ENCODE data around the gene LRP1. TPM values are rescaled to one million over a fixed set of nuclear protein-coding genes. Genes with fewer than 3 reads are reported as not detected.

LRP1 gene
- total and polyA plus RNA-seq, 2 of the 13 experiments (the other 11 are each of a cell fraction or from before 2014, with no cell fraction given), result 14.7 to 30.8 TPM

GRCh38 chr12:57101892-57102695 is 26.2 kb upstream of the LRP1 start (continued):
- TF ChIP-seq, protein P1, sequence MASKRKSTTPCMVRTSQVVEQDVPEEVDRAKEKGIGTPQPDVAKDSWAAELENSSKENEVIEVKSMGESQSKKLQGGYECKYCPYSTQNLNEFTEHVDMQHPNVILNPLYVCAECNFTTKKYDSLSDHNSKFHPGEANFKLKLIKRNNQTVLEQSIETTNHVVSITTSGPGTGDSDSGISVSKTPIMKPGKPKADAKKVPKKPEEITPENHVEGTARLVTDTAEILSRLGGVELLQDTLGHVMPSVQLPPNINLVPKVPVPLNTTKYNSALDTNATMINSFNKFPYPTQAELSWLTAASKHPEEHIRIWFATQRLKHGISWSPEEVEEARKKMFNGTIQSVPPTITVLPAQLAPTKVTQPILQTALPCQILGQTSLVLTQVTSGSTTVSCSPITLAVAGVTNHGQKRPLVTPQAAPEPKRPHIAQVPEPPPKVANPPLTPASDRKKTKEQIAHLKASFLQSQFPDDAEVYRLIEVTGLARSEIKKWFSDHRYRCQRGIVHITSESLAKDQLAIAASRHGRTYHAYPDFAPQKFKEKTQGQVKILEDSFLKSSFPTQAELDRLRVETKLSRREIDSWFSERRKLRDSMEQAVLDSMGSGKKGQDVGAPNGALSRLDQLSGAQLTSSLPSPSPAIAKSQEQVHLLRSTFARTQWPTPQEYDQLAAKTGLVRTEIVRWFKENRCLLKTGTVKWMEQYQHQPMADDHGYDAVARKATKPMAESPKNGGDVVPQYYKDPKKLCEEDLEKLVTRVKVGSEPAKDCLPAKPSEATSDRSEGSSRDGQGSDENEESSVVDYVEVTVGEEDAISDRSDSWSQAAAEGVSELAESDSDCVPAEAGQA (IDR thresholded peaks at IDR 0.05; ENCODE audit: low read depth), result peak; percentile 30; the same call in 1 of the 2 replicates
- TF ChIP-seq, protein P1 (CRISPR knock-in tag; IDR thresholded peaks at IDR 0.05; ENCODE audit: borderline replicate concordance), result no peak
- TF ChIP-seq CENPBD1 (CRISPR knock-in tag; IDR thresholded peaks at IDR 0.05; ENCODE audit: borderline replicate concordance, low read depth) (no peak), IKZF4 (CRISPR knock-in tag; IDR thresholded peaks at IDR 0.05; ENCODE audit: borderline replicate concordance, low read depth, not compliant biosample characterization) (no peak), TCF7L2 (IDR thresholded peaks at IDR 0.05; ENCODE audit: low read depth, low read length) (no peak), NR3C1 (CRISPR knock-in tag; IDR thresholded peaks at IDR 0.05) (no peak), ZNF431 (CRISPR knock-in tag; IDR thresholded peaks at IDR 0.05; ENCODE audit: borderline replicate concordance, low read depth) (peak; percentile 48), ZNF569 (CRISPR knock-in tag; IDR thresholded peaks at IDR 0.05; ENCODE audit: borderline replicate concordance) (peak; percentile 55; the same call in 1 of the 2 replicates), USF2 (IDR thresholded peaks at IDR 0.05; ENCODE audit: low read depth, low read length) (no peak), USF2 (CRISPR knock-in tag; IDR thresholded peaks at IDR 0.05; ENCODE audit: borderline replicate concordance) (peak; percentile 50; the same call in 1 of the 2 replicates), PLRG1 (conservative IDR thresholded peaks at IDR 0.05) (no peak), MED8 (CRISPR knock-in tag; IDR thresholded peaks at IDR 0.05; ENCODE audit: insufficient replicate concordance) (no peak)
- TF ChIP-seq, protein P2, sequence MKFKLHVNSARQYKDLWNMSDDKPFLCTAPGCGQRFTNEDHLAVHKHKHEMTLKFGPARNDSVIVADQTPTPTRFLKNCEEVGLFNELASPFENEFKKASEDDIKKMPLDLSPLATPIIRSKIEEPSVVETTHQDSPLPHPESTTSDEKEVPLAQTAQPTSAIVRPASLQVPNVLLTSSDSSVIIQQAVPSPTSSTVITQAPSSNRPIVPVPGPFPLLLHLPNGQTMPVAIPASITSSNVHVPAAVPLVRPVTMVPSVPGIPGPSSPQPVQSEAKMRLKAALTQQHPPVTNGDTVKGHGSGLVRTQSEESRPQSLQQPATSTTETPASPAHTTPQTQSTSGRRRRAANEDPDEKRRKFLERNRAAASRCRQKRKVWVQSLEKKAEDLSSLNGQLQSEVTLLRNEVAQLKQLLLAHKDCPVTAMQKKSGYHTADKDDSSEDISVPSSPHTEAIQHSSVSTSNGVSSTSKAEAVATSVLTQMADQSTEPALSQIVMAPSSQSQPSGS (CRISPR knock-in tag; IDR thresholded peaks at IDR 0.05), result 0 out of 2 replicates have a peak, but pooled peaks have one; percentile 20
- TF ChIP-seq, protein P3, sequence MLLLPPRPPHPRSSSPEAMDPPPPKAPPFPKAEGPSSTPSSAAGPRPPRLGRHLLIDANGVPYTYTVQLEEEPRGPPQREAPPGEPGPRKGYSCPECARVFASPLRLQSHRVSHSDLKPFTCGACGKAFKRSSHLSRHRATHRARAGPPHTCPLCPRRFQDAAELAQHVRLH (CRISPR knock-in tag; IDR thresholded peaks at IDR 0.05; ENCODE audit: borderline replicate concordance, low read depth), result peak; percentile 54; the same call in 1 of the 2 replicates

Measured in HepG2 (cell line).